Lower leg skin (tissue), 4 donors: ENCODE results near the gene EIF2D. TPM values are rescaled to one million over a fixed set of nuclear protein-coding genes. Genes with fewer than 3 reads are reported as not detected.

Experiments
- DNase-seq, 2 donors: peaks; one replicate each; pipeline ENCODE4 v3.0.0-alpha.2; 2019; ENCODE audit warnings: low spot score in 2 of 2
- H3K4me3 ChIP-seq: fragments of 200-600 bp; sonication (generic); 2 replicates; pipeline ENCODE4 v1.5.1; 2017; ENCODE audit warnings: mild to moderate bottlenecking, low read depth; ENCODE audit not compliant: poor library complexity, severe bottlenecking
- POLR2A ChIP-seq, 2 donors: fragments of 450-650 bp; IDR thresholded peaks; one replicate each; pipeline ENCODE4 v1.6.1; 2016 to 2017; ENCODE audit warnings: antibody characterized with exemption in 2 of 2, mild to moderate bottlenecking in 1 of 2, moderate library complexity in 1 of 2
- WGBS, 2 donors: methylation state at CpG; one replicate each; pipeline ENCODE4 v1.1.5; 2018; 5-methylcytosine and 5-hydroxymethylcytosine counted together
- intact Hi-C: fragments of 100-400 bp; cut with DNase I; formaldehyde crosslinking; loops from one replicate; pipeline ENCODE4 v1.15.0; 2023; ENCODE audit warnings: low total_unique reads
- total RNA-seq, 4 donors: library from RNA; depleted of rRNA; stranded (reverse); fragments of >200 nt; gene quantifications; one replicate each; pipeline ENCODE4 v1.1.0, GENCODE V29; 2016
- TF ChIP-seq, protein P1 (sequence below), 3 donors: fragments of 450-650 bp; IDR thresholded peaks; one replicate each; pipeline ENCODE4 v1.5.1; 2016; ENCODE audit warnings: antibody characterized with exemption in 3 of 3, mild to moderate bottlenecking in 3 of 3, moderate library complexity in 2 of 3

EIF2D gene
- total RNA-seq, 4 donors from 2014 or later = 39.7 to 57.3 (median 53.1) TPM

DNA sequence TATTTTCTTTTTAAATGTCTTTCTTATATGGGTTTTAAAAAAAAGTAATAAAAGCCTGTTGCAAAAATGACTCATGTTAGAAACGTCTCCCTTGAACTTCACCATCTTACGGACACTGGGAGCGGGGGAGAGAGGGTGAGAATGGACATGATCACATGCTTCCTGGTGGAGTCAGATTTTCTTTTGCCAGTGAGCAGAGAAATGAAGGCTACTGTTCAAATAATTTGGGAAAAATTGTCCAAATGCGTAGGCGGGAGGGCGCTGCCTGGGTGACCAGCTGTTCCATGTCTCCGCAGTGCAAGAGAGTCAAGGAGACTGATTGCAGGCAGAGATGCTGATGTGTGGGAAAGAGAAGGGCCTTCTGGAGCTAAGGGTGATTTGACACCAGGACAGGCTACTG lies 23.1 kb downstream of the EIF2D start:
- TF ChIP-seq POLR2A (IDR thresholded peaks at IDR 0.05) = no peak
- TF ChIP-seq, protein P1, sequence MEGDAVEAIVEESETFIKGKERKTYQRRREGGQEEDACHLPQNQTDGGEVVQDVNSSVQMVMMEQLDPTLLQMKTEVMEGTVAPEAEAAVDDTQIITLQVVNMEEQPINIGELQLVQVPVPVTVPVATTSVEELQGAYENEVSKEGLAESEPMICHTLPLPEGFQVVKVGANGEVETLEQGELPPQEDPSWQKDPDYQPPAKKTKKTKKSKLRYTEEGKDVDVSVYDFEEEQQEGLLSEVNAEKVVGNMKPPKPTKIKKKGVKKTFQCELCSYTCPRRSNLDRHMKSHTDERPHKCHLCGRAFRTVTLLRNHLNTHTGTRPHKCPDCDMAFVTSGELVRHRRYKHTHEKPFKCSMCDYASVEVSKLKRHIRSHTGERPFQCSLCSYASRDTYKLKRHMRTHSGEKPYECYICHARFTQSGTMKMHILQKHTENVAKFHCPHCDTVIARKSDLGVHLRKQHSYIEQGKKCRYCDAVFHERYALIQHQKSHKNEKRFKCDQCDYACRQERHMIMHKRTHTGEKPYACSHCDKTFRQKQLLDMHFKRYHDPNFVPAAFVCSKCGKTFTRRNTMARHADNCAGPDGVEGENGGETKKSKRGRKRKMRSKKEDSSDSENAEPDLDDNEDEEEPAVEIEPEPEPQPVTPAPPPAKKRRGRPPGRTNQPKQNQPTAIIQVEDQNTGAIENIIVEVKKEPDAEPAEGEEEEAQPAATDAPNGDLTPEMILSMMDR (IDR thresholded peaks at IDR 0.05) = no peak
- intact Hi-C loops = no loop called here
- 66 to 71% methylated on average over 7 of the region's 7 CpGs for WGBS, 2 donors
- no peak overlapping the region for H3K4me3 ChIP-seq
- no peak for DNase-seq

GRCh38 chr1:206588492-206588891 lies 23.8 kb downstream of the EIF2D start:
- no peak overlapping the region for H3K4me3 ChIP-seq
- WGBS, 2 donors = 74 to 81% methylated on average over 6 of the region's 6 CpGs
- no peak for TF ChIP-seq POLR2A (IDR thresholded peaks at IDR 0.05)
- TF ChIP-seq, protein P1 (IDR thresholded peaks at IDR 0.05) = no peak
- DNase-seq = no peak
- intact Hi-C loops = no loop called here

DNA sequence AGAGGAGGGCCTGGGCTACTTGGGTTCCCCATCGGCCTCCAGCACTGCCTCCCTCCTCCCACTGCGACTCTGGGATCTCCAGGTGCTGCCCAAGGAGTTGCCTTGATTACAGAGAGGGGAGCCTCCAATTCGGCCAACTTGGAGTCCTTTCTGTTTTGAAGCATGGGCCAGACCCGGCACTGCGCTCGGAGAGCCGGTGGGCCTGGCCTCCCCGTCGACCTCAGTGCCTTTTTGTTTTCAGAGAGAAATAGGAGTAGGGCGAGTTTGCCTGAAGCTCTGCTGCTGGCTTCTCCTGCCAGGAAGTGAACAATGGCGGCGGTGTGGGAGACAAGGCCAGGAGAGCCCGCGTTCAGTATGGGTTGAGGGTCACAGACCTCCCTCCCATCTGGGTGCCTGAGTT lies 24.4 kb downstream of the EIF2D start:
- WGBS, 2 donors = 87% methylated on average over 14 of the region's 14 CpGs
- H3K4me3 ChIP-seq = no peak overlapping the region
- no peak for DNase-seq
- intact Hi-C loops = no loop called here
- no peak for TF ChIP-seq POLR2A (IDR thresholded peaks at IDR 0.05)

DNA sequence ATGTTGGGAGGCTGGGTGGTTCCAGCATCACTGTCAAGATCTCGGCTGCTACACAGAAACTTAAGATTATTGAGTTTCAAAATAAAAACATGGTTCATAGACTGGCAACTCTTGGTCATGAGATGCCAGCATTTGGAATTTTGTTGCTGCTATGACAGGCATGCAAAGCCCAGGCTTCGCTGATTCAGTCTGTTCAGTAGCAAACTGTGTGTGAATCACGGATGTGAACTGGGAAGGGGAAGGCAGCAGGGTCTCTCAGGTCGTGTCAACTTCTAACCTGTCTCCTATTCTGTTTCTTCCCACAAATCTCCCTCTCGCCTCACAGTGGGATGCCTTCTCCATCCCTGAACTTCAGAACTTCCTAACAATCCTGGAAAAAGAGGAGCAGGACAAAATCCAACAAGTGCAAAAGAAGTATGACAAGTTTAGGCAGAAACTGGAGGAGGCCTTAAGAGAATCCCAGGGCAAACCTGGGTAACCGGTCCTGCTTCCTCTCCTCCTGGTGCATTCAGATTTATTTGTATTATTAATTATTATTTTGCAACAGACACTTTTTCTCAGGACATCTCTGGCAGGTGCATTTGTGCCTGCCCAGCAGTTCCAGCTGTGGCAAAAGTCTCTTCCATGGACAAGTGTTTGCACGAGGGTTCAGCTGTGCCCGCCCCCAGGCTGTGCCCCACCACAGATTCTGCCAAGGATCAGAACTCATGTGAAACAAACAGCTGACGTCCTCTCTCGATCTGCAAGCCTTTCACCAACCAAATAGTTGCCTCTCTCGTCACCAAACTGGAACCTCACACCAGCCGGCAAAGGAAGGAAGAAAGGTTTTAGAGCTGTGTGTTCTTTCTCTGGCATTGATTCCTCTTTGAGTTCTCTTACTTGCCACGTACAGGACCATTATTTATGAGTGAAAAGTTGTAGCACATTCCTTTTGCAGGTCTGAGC lies 25.5 kb downstream of the EIF2D start:
- WGBS, 2 donors = 41 to 50% methylated on average over 13 of the region's 13 CpGs
- no peak overlapping the region for H3K4me3 ChIP-seq
- TF ChIP-seq, protein P1 (IDR thresholded peaks at IDR 0.05) = no peak
- no peak for TF ChIP-seq POLR2A (IDR thresholded peaks at IDR 0.05)
- DNase-seq = no peak
- intact Hi-C loops = no loop called here

GRCh38 chr1:206584683-206585082 lies 27.6 kb downstream of the EIF2D start:
- 57 to 62% methylated on average over 4 of the region's 4 CpGs for WGBS, 2 donors
- intact Hi-C loops = loop anchor here (5.0 kb wide), 1 partner anchor 92 kb away; no protein-coding TSS in a partner anchor
- DNase-seq = no peak
- TF ChIP-seq, protein P1 (IDR thresholded peaks at IDR 0.05) = no peak
- no peak for TF ChIP-seq POLR2A (IDR thresholded peaks at IDR 0.05)
- no peak overlapping the region for H3K4me3 ChIP-seq
